ENCODE results near the gene MAF. TPM values are rescaled to one million over a fixed set of nuclear protein-coding genes. Genes with fewer than 3 reads are reported as not detected.

Gene MAF
- total and polyA plus RNA-seq, 2 experiments from 2014 or later: 3.7 to 21.5 TPM

- H3K27me3 ChIP-seq: peaks cover 4% of the 10 kb centered on the region
- H3K27ac ChIP-seq: no peak overlapping the region
- DNase-seq (ENCODE audit: low read depth in 1 of 2, low spot score in 1 of 2): no peak
- no peak for TF ChIP-seq CTCF (IDR thresholded peaks at IDR 0.05; ENCODE audit: low read depth, low read length)
- H3K36me3 ChIP-seq: no peaks in the 10 kb centered on the region
- no peak overlapping the region for H3K4me3 ChIP-seq
- H3K9me3 ChIP-seq (ENCODE audit: low read depth): no peaks in the 10 kb centered on the region
- H3K4me1 ChIP-seq (ENCODE audit: low read depth): peaks cover 10% of the 10 kb centered on the region
These were observed 13.2 kb downstream of the MAF start for GRCh38 chr16:79587296-79587695.

GRCh38 chr16:79582789-79583188 is 17.7 kb downstream of the MAF start:
- no peaks in the 10 kb centered on the region for H3K9me3 ChIP-seq (ENCODE audit: low read depth)
- no peak for TF ChIP-seq CTCF (IDR thresholded peaks at IDR 0.05; ENCODE audit: low read depth, low read length)
- peaks cover 4% of the 10 kb centered on the region for H3K4me1 ChIP-seq (ENCODE audit: low read depth)
- no peak overlapping the region for H3K27ac ChIP-seq
- no peaks in the 10 kb centered on the region for H3K27me3 ChIP-seq
- H3K4me3 ChIP-seq: no peak overlapping the region
- no peak for DNase-seq (ENCODE audit: low read depth in 1 of 2, low spot score in 1 of 2)
- H3K36me3 ChIP-seq: no peaks in the 10 kb centered on the region

GRCh38 chr16:79580453-79581191 is 19.9 kb downstream of the MAF start:
- Histone ChIP-seq H3K4me3 (no peak overlapping the region), H3K27me3 (no peaks in the 10 kb centered on the region), H3K9me3 (ENCODE audit: low read depth) (no peaks in the 10 kb centered on the region), H3K4me1 (ENCODE audit: low read depth) (no peaks in the 10 kb centered on the region), H3K27ac (no peak overlapping the region), H3K36me3 (no peaks in the 10 kb centered on the region)
- no peak for DNase-seq (ENCODE audit: low read depth in 1 of 2, low spot score in 1 of 2)
- TF ChIP-seq CTCF (IDR thresholded peaks at IDR 0.05; ENCODE audit: low read depth, low read length): no peak

GRCh38 chr16:79576602-79577001 is 23.9 kb downstream of the MAF start:
- Histone ChIP-seq H3K4me1 (ENCODE audit: low read depth) (no peaks in the 10 kb centered on the region), H3K4me3 (no peak overlapping the region), H3K27me3 (no peaks in the 10 kb centered on the region), H3K9me3 (ENCODE audit: low read depth) (no peaks in the 10 kb centered on the region), H3K27ac (no peak overlapping the region), H3K36me3 (no peaks in the 10 kb centered on the region)
- no peak for DNase-seq (ENCODE audit: low read depth in 1 of 2, low spot score in 1 of 2)
- TF ChIP-seq CTCF (IDR thresholded peaks at IDR 0.05; ENCODE audit: low read depth, low read length): no peak

- no peak for DNase-seq (ENCODE audit: low read depth in 1 of 2, low spot score in 1 of 2)
- Histone ChIP-seq H3K9me3 (ENCODE audit: low read depth) (no peaks in the 10 kb centered on the region), H3K4me3 (no peak overlapping the region), H3K36me3 (no peaks in the 10 kb centered on the region), H3K27ac (no peak overlapping the region), H3K27me3 (no peaks in the 10 kb centered on the region), H3K4me1 (ENCODE audit: low read depth) (no peaks in the 10 kb centered on the region)
- no peak for TF ChIP-seq CTCF (IDR thresholded peaks at IDR 0.05; ENCODE audit: low read depth, low read length)
These were observed 26.7 kb downstream of the MAF start for GRCh38 chr16:79573884-79574283.

Data from cardiac muscle cell (in vitro differentiated cells and primary cell).